Measurements from ENCODE around the gene PANX2. TPM values are rescaled to one million over a fixed set of nuclear protein-coding genes. Genes with fewer than 3 reads are reported as not detected.
"Not testable (repeated sequence)": the region's sequence is repeated elsewhere in the genome, so short reads cannot be mapped to it uniquely, and the experiment has no call there.

PANX2 gene
- total RNA-seq, 4 donors from 2014 or later = 1.4 to 4.3 (median 1.8) TPM

DNA sequence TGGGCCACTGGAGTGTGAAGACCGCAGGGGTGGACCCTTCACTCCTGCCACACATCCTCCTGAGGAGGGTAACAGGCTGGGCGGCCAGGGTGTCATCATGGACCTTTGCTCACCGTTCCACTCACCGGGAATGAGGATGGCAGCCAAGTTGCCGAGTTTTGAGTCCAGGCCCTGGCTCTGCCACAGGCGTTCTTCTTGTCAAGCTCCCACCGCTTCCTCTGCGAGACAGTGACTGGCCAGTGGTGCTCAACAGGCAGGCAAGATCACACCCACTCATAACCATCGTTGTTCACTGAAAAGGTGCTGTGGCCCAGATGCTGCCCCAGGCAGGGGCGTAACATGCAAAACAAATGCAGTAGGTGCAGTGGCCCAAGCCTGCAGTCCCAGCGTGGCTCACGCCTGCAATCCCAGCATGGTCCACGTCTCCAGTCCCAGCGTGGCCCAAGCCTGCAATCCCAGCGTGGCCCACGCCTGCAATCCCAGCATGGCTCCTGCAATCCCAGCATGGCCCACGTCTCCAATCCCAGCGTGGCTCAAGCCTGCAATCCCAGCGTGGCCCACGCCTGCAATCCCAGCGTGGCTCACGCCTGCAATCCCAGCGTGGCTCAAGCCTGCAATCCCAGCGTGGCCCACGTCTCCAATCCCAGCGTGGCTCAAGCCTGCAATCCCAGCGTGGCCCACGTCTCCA lies 5.0 kb upstream of the PANX2 start:
- WGBS, 2 donors = 92 to 93% methylated on average over 21 to 28 of the region's 28 CpGs
- H3K4me3 ChIP-seq (ENCODE audit: low read depth, poor library complexity, severe bottlenecking) = no peak overlapping the region
- intact Hi-C loops (cut with DNase I; ENCODE audit: low total_unique reads) = no loop called here
- TF ChIP-seq POLR2A (IDR thresholded peaks at IDR 0.05) = no peak
- TF ChIP-seq, protein P1, sequence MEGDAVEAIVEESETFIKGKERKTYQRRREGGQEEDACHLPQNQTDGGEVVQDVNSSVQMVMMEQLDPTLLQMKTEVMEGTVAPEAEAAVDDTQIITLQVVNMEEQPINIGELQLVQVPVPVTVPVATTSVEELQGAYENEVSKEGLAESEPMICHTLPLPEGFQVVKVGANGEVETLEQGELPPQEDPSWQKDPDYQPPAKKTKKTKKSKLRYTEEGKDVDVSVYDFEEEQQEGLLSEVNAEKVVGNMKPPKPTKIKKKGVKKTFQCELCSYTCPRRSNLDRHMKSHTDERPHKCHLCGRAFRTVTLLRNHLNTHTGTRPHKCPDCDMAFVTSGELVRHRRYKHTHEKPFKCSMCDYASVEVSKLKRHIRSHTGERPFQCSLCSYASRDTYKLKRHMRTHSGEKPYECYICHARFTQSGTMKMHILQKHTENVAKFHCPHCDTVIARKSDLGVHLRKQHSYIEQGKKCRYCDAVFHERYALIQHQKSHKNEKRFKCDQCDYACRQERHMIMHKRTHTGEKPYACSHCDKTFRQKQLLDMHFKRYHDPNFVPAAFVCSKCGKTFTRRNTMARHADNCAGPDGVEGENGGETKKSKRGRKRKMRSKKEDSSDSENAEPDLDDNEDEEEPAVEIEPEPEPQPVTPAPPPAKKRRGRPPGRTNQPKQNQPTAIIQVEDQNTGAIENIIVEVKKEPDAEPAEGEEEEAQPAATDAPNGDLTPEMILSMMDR (IDR thresholded peaks at IDR 0.05) = no peak
- DNase-seq (ENCODE audit: low spot score in 2 of 2) = no peak

DNA sequence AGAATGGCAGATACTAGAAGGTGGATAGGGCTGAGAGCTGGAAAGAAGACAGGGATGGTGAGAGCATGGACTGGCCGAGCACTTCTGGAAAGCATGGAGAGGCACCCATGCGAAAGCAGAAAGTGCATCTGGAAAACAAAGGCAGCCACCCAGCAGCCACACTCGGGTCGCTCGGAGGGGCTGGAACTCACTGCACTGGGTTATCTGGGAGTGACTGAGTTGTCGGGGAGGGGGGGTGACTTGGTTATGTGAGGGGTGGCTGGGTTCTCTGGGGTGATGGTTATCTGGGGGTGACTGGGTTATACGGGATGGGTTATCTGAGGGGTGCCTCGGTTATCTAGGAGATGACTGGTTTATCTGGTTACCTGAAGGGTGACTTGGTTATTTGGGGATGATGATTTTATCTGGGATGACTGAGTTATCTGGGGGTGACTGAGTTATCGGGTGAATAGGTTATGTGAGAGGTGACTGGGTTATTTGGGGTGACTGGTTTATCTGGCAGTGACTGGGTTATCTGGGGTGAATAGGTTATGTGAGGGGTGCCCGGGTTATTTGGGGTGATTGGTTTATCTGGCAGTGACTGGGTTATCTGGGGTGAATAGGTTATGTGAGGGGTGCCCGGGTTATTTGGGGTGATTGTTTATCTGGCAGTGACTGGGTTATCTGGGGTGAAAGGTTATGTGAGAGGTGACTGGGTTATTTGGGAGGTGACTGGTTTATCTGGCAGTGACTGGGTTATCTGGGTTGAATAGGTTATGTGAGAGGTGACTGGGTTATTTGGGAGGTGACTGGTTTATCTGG lies 2.6 kb upstream of the PANX2 start:
- no peak overlapping the region for H3K4me3 ChIP-seq (ENCODE audit: low read depth, poor library complexity, severe bottlenecking)
- TF ChIP-seq, protein P1 (IDR thresholded peaks at IDR 0.05) = no peak
- 60 to 63% methylated on average over 11 of the region's 11 CpGs for WGBS, 2 donors
- intact Hi-C loops (cut with DNase I; ENCODE audit: low total_unique reads) = no loop called here
- DNase-seq (ENCODE audit: low spot score in 2 of 2) = no peak

DNA sequence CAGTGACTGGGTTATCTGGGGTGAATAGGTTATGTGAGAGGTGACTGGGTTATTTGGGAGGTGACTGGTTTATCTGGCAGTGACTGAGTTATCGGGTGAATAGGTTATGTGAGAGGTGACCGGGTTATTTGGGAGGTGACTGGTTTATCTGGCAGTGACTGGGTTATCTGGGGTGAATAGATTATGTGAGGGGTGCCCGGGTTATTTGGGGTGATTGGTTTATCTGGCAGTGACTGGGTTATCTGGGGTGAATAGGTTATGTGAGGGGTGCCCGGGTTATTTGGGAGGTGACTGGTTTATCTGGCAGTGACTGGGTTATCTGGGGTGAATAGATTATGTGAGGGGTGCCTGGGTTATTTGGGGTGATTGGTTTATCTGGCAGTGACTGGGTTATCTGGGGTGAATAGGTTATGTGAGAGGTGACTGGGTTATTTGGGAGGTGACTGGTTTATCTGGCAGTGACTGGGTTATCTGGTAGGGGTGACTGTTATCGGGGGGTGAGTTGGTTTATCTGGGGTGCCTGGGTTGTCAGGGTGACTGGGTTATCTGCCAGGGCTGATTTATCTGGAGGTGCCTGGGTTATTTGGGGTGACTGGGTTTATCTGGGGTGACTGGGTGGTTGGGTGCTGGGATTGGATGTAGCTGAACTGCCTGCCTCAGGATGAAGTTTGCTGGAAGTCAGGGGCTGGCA lies 1.9 kb upstream of the PANX2 start:
- WGBS, 2 donors = 63 to 77% methylated on average over 5 of the region's 5 CpGs
- H3K4me3 ChIP-seq (ENCODE audit: low read depth, poor library complexity, severe bottlenecking); DNase-seq (ENCODE audit: low spot score in 2 of 2); intact Hi-C loops (cut with DNase I; ENCODE audit: low total_unique reads): not testable (repeated sequence)

DNA sequence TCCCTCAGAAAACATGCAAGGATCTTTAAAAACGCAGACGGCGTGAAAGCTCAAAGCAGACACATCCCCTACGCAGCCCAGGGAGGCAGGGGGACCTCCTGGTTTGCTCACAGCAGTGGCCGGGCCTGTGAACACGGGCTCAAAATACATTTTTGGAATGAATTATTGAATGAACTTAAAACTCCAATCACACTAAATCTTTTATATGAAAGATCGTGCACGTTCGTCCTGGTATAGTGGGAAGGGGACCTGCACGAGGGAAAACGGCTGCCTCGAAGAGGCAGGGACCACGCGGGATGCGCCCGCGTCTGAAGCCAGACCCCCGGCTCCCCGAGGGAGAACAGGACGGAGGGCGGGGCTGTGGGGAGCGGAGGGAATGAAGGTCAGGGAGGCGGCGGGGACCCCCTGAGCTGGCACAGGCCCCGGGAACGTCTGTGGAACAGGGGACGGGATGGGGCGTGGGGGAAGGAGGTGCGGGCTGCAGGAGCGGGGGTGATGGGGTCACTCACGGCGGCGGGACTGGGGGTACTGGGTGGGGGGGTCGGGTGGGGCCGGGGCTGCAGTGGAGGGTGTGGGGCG lies 1.3 kb upstream of the PANX2 start:
- H3K4me3 ChIP-seq (ENCODE audit: low read depth, poor library complexity, severe bottlenecking) = no peak overlapping the region
- WGBS, 2 donors = 24 to 25% methylated on average over 26 to 30 of the region's 36 CpGs
- DNase-seq (ENCODE audit: low spot score in 2 of 2) = no peak
- TF ChIP-seq POLR2A (IDR thresholded peaks at IDR 0.05) = no peak
- TF ChIP-seq, protein P1 (IDR thresholded peaks at IDR 0.05) = no peak
- intact Hi-C loops (cut with DNase I; ENCODE audit: low total_unique reads) = no loop called here

DNA sequence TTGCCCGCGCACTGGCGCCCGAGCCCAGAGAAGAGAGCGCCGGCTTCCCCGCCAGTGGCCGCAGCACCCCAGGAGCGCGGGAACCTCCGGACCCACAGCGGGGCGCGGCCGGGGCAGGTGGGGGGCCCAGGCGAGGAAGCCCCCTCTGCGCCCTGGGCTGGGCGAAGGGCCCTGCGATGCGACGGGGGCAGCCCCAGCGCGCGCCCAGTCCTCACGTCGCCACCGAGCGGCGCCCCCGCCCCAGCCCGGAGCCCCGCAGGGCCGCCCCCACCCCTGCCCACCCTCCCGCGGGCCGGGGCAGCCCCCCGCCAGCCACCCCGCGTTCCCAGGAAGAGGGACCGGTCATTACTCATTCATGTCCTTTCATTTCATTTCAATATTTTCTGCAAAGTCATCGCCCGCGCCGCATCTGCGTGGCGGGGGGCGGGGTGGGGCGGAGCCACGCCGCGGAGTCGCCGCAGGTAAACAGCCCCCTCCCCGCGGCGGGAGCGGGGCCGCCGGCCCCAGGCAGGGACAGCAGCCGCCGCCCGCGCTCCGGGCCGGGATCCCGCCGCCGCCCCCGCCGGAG lies 673 bp upstream of the PANX2 start:
- DNase-seq (ENCODE audit: low spot score in 2 of 2) = no peak
- WGBS, 2 donors = 0 to 1% methylated on average over 24 to 29 of the region's 70 CpGs
- TF ChIP-seq, protein P1 (IDR thresholded peaks at IDR 0.05) = no peak
- no peak for TF ChIP-seq POLR2A (IDR thresholded peaks at IDR 0.05)

More for the DNA sequence above, 673 bp upstream of the PANX2 start:
- intact Hi-C loops (cut with DNase I; ENCODE audit: low total_unique reads) = no loop called here
- H3K4me3 ChIP-seq (ENCODE audit: low read depth, poor library complexity, severe bottlenecking) = no peak overlapping the region
